WTC11 (cell line): ENCODE data around the gene KCND3. TPM values are rescaled to one million over a fixed set of nuclear protein-coding genes. Genes with fewer than 3 reads are reported as not detected.

Experiments
- ATAC-seq: fragments of 200-7000 bp; cut with Tn5 transposase; 2 replicates; pipeline ENCODE4 v1.10.0; 2021; ENCODE audit warnings: mild to moderate bottlenecking, moderate library complexity
- CTCF ChIA-PET: fragments of 300-600 bp; sonication (Branson Sonifier 250); formaldehyde crosslinking; loops from one replicate; lab custom pipeline; 2021; ENCODE audit warnings: antibody characterized with exemption; lab: Charles Lee
- POLR2A ChIA-PET: fragments of 350-600 bp; sonication (Branson Sonifier 250); formaldehyde crosslinking; loops from one replicate; lab custom pipeline; 2021; ENCODE audit warnings: antibody characterized with exemption; lab: Charles Lee
- DNase-seq: peaks from one replicate; pipeline ENCODE4 v3.0.0; 2021; ENCODE audit warnings: low spot score
- H3K27ac Mint-ChIP-seq: 2 replicates; pipeline ENCODE4 v1.8.0; 2021; ENCODE audit warnings: mixed read lengths
- H3K27me3 Mint-ChIP-seq: 2 replicates; pipeline ENCODE4 v1.8.0; 2021; ENCODE audit warnings: low read depth, mild to moderate bottlenecking, moderate library complexity, mixed read lengths
- H3K36me3 Mint-ChIP-seq: 2 replicates; pipeline ENCODE4 v1.8.0; 2021; ENCODE audit warnings: mixed read lengths
- H3K4me1 Mint-ChIP-seq: 2 replicates; pipeline ENCODE4 v1.8.0; 2022; ENCODE audit warnings: mixed read lengths
- H3K4me3 Mint-ChIP-seq: 2 replicates; pipeline ENCODE4 v1.8.0; 2021; ENCODE audit warnings: mild to moderate bottlenecking, moderate library complexity, mixed read lengths
- H3K9me3 Mint-ChIP-seq: 2 replicates; pipeline ENCODE4 v1.8.0; 2021; ENCODE audit warnings: mixed read lengths
- IRF2 ChIP-seq: sonication (generic); formaldehyde crosslinking; IDR thresholded peaks from 2 replicates; pipeline ENCODE4 v1.8.0; 2022; ENCODE audit warnings: low read depth, missing genetic modification reagents, borderline replicate concordance
- MXD4 ChIP-seq: fragments of 250-450 bp; sonication (Bioruptor Pico); IDR thresholded peaks from 2 replicates; pipeline ENCODE4 v1.8.0; 2021; ENCODE audit warnings: mild to moderate bottlenecking, moderate library complexity, borderline replicate concordance
- NR1H2 ChIP-seq: sonication (generic); formaldehyde crosslinking; IDR thresholded peaks from 2 replicates; pipeline ENCODE4 v1.9.0; 2021; ENCODE audit warnings: mild to moderate bottlenecking, moderate library complexity, missing genetic modification reagents
- SMAD3 ChIP-seq: sonication (generic); formaldehyde crosslinking; IDR thresholded peaks from 2 replicates; pipeline ENCODE4 v1.8.0; 2022; ENCODE audit warnings: missing genetic modification reagents, mild to moderate bottlenecking, borderline replicate concordance
- ZNF138 ChIP-seq: sonication (generic); formaldehyde crosslinking; conservative IDR thresholded peaks from 2 replicates; pipeline ENCODE4 v1.8.1; 2022; ENCODE audit warnings: mild to moderate bottlenecking, moderate library complexity, missing genetic modification reagents
- total RNA-seq: library from RNA; stranded (reverse); gene quantifications from 3 replicates; pipeline ENCODE4 v1.2.3, GENCODE V29; 2021
- TF ChIP-seq, protein P1 (sequence below): fragments of 200-600 bp; IDR thresholded peaks from 2 replicates; pipeline ENCODE4 v1.8.0; 2022; ENCODE audit warnings: antibody characterized with exemption
- TF ChIP-seq, protein P2 (sequence below): sonication (generic); formaldehyde crosslinking; IDR thresholded peaks from 2 replicates; pipeline ENCODE4 v1.8.0; 2022; ENCODE audit warnings: missing genetic modification reagents
- TF ChIP-seq, protein P3 (sequence below): sonication (generic); formaldehyde crosslinking; IDR thresholded peaks from 2 replicates; pipeline ENCODE4 v1.8.0; 2023; ENCODE audit warnings: mild to moderate bottlenecking, missing genetic modification reagents
- TF ChIP-seq, protein P4 (sequence below): fragments of 250-450 bp; sonication (Bioruptor Pico); IDR thresholded peaks from 2 replicates; pipeline ENCODE4 v1.9.0; 2021; ENCODE audit warnings: mild to moderate bottlenecking
- TF ChIP-seq, protein P5 (sequence below): fragments of 250-450 bp; sonication (Bioruptor Pico); IDR thresholded peaks from 2 replicates; pipeline ENCODE4 v2.1.2; 2022; ENCODE audit warnings: mild to moderate bottlenecking, moderate library complexity
- TF ChIP-seq, protein P6 (sequence below): sonication (generic); formaldehyde crosslinking; IDR thresholded peaks from 2 replicates; pipeline ENCODE4 v1.8.1; 2023; ENCODE audit warnings: mild to moderate bottlenecking, missing genetic modification reagents, borderline replicate concordance
- TF ChIP-seq, protein P7 (sequence below): fragments of 250-450 bp; sonication (Bioruptor Pico); conservative IDR thresholded peaks from 2 replicates; pipeline ENCODE4 v1.9.0; 2021; ENCODE audit warnings: mild to moderate bottlenecking
- TF ChIP-seq, protein P8 (sequence below): sonication (generic); formaldehyde crosslinking; IDR thresholded peaks from 2 replicates; pipeline ENCODE4 v1.8.1; 2022; ENCODE audit warnings: low read depth, missing genetic modification reagents, borderline replicate concordance
- TF ChIP-seq, protein P9 (sequence below): sonication (generic); formaldehyde crosslinking; IDR thresholded peaks from 2 replicates; pipeline ENCODE4 v1.8.0; 2022; ENCODE audit warnings: mild to moderate bottlenecking, missing genetic modification reagents

The KCND3 gene
- total RNA-seq, 1 experiment from 2014 or later, result 0.35 TPM

DNA sequence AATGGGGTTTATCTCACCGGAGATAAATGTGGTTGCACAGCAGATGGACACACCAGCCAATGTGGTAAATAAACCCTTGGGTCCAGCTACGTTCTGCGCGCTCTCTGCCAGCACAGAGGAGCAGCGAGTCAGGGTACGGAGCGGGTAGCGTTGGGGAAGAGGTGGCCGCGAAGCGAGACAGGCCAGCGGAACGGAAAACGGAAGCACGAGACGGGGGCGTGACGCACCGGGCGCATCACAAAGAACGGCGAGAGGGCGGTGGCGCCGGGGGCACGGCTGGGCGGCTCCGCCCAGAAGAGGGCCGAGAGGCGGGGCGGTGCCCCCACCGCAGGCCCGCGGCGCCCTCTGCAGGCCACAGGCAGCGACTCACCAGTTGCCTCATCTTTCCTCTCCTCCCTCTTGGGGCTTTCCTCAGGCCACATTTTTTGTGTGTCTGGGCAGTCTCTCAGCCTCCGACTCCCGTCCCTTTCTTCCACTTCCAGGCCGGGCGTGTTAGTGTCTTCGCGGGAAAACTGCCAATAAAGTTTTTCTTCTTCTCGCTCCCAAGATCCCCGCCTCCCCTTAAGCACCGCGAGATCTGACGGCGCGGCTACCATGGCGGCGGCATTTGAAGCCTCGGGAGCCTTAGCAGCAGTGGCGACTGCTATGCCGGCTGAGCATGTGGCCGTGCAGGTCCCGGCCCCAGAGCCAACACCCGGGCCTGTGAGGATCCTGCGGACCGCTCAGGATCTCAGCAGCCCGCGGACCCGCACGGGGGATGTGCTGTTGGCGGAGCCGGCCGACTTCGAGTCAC lies 233.9 kb downstream of the KCND3 start, which contains the start of gene DDX20 (continued):
- TF ChIP-seq, protein P1, sequence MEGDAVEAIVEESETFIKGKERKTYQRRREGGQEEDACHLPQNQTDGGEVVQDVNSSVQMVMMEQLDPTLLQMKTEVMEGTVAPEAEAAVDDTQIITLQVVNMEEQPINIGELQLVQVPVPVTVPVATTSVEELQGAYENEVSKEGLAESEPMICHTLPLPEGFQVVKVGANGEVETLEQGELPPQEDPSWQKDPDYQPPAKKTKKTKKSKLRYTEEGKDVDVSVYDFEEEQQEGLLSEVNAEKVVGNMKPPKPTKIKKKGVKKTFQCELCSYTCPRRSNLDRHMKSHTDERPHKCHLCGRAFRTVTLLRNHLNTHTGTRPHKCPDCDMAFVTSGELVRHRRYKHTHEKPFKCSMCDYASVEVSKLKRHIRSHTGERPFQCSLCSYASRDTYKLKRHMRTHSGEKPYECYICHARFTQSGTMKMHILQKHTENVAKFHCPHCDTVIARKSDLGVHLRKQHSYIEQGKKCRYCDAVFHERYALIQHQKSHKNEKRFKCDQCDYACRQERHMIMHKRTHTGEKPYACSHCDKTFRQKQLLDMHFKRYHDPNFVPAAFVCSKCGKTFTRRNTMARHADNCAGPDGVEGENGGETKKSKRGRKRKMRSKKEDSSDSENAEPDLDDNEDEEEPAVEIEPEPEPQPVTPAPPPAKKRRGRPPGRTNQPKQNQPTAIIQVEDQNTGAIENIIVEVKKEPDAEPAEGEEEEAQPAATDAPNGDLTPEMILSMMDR, result peak; percentile 69; the same call in 1 of the 2 replicates
- TF ChIP-seq, protein P2, sequence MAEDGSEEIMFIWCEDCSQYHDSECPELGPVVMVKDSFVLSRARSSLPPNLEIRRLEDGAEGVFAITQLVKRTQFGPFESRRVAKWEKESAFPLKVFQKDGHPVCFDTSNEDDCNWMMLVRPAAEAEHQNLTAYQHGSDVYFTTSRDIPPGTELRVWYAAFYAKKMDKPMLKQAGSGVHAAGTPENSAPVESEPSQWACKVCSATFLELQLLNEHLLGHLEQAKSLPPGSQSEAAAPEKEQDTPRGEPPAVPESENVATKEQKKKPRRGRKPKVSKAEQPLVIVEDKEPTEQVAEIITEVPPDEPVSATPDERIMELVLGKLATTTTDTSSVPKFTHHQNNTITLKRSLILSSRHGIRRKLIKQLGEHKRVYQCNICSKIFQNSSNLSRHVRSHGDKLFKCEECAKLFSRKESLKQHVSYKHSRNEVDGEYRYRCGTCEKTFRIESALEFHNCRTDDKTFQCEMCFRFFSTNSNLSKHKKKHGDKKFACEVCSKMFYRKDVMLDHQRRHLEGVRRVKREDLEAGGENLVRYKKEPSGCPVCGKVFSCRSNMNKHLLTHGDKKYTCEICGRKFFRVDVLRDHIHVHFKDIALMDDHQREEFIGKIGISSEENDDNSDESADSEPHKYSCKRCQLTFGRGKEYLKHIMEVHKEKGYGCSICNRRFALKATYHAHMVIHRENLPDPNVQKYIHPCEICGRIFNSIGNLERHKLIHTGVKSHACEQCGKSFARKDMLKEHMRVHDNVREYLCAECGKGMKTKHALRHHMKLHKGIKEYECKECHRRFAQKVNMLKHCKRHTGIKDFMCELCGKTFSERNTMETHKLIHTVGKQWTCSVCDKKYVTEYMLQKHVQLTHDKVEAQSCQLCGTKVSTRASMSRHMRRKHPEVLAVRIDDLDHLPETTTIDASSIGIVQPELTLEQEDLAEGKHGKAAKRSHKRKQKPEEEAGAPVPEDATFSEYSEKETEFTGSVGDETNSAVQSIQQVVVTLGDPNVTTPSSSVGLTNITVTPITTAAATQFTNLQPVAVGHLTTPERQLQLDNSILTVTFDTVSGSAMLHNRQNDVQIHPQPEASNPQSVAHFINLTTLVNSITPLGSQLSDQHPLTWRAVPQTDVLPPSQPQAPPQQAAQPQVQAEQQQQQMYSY (CRISPR knock-in tag), result peak; percentile 85
- TF ChIP-seq, protein P3, sequence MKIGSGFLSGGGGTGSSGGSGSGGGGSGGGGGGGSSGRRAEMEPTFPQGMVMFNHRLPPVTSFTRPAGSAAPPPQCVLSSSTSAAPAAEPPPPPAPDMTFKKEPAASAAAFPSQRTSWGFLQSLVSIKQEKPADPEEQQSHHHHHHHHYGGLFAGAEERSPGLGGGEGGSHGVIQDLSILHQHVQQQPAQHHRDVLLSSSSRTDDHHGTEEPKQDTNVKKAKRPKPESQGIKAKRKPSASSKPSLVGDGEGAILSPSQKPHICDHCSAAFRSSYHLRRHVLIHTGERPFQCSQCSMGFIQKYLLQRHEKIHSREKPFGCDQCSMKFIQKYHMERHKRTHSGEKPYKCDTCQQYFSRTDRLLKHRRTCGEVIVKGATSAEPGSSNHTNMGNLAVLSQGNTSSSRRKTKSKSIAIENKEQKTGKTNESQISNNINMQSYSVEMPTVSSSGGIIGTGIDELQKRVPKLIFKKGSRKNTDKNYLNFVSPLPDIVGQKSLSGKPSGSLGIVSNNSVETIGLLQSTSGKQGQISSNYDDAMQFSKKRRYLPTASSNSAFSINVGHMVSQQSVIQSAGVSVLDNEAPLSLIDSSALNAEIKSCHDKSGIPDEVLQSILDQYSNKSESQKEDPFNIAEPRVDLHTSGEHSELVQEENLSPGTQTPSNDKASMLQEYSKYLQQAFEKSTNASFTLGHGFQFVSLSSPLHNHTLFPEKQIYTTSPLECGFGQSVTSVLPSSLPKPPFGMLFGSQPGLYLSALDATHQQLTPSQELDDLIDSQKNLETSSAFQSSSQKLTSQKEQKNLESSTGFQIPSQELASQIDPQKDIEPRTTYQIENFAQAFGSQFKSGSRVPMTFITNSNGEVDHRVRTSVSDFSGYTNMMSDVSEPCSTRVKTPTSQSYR (CRISPR knock-in tag), result 0 out of 2 replicates have a peak, but pooled peaks have one; percentile 25

DNA sequence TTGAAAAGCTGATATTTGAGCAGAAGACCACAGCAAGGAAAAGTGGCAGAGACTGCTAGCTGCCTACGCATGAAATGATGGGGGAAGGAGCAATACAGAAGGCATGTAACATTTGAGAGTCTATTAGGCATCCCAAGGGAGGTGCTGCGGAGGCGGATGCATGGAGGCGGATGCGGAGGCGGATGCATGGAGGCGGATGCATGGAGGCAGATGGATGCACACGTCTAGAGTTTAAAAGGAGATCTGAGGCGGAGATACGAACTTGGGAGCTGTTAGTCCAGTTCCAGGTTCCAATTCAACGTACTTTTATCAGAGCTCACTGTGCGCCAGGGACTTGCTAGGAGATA lies 234.5 kb downstream of the KCND3 start:
- H3K4me3 Mint-ChIP-seq, result peak overlapping the region; percentile 97
- ChIA-PET POLR2A (interaction anchor here (0.6 to 1.9 kb wide), 5 partner anchors 16 to 247 kb away, joined by 4 to 7 read pairs (median 6); partner anchors contain the start of gene INKA2), CTCF (interaction anchor here (0.9 to 2.9 kb wide), 8 partner anchors 11 to 273 kb away, joined by 3 to 16 read pairs (median 4); partner anchors contain the start of gene INKA2)
- no peaks in the 10 kb centered on the region for H3K9me3 Mint-ChIP-seq
- H3K27ac Mint-ChIP-seq, result peak overlapping the region; percentile 99
- DNase-seq (no peak), ATAC-seq (peak; percentile 19)
- peaks cover 7% of the 10 kb centered on the region for H3K27me3 Mint-ChIP-seq
- H3K36me3 Mint-ChIP-seq, result peaks cover 12% of the 10 kb centered on the region
- peaks cover 22% of the 10 kb centered on the region for H3K4me1 Mint-ChIP-seq
- no peak for TF ChIP-seq NR1H2 (CRISPR knock-in tag)
- TF ChIP-seq ZNF138 (CRISPR knock-in tag), result no peak
- TF ChIP-seq, protein P4, sequence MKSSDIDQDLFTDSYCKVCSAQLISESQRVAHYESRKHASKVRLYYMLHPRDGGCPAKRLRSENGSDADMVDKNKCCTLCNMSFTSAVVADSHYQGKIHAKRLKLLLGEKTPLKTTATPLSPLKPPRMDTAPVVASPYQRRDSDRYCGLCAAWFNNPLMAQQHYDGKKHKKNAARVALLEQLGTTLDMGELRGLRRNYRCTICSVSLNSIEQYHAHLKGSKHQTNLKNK, result no peak
- no peak for TF ChIP-seq SMAD3 (CRISPR knock-in tag)
- TF ChIP-seq, protein P5, sequence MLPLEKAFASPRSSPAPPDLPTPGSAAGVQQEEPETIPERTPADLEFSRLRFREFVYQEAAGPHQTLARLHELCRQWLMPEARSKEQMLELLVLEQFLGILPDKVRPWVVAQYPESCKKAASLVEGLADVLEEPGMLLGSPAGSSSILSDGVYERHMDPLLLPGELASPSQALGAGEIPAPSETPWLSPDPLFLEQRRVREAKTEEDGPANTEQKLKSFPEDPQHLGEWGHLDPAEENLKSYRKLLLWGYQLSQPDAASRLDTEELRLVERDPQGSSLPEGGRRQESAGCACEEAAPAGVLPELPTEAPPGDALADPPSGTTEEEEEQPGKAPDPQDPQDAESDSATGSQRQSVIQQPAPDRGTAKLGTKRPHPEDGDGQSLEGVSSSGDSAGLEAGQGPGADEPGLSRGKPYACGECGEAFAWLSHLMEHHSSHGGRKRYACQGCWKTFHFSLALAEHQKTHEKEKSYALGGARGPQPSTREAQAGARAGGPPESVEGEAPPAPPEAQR (CRISPR knock-in tag), result no peak
- TF ChIP-seq, protein P6, sequence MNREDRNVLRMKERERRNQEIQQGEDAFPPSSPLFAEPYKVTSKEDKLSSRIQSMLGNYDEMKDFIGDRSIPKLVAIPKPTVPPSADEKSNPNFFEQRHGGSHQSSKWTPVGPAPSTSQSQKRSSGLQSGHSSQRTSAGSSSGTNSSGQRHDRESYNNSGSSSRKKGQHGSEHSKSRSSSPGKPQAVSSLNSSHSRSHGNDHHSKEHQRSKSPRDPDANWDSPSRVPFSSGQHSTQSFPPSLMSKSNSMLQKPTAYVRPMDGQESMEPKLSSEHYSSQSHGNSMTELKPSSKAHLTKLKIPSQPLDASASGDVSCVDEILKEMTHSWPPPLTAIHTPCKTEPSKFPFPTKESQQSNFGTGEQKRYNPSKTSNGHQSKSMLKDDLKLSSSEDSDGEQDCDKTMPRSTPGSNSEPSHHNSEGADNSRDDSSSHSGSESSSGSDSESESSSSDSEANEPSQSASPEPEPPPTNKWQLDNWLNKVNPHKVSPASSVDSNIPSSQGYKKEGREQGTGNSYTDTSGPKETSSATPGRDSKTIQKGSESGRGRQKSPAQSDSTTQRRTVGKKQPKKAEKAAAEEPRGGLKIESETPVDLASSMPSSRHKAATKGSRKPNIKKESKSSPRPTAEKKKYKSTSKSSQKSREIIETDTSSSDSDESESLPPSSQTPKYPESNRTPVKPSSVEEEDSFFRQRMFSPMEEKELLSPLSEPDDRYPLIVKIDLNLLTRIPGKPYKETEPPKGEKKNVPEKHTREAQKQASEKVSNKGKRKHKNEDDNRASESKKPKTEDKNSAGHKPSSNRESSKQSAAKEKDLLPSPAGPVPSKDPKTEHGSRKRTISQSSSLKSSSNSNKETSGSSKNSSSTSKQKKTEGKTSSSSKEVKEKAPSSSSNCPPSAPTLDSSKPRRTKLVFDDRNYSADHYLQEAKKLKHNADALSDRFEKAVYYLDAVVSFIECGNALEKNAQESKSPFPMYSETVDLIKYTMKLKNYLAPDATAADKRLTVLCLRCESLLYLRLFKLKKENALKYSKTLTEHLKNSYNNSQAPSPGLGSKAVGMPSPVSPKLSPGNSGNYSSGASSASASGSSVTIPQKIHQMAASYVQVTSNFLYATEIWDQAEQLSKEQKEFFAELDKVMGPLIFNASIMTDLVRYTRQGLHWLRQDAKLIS, result no peak
- TF ChIP-seq, protein P7, sequence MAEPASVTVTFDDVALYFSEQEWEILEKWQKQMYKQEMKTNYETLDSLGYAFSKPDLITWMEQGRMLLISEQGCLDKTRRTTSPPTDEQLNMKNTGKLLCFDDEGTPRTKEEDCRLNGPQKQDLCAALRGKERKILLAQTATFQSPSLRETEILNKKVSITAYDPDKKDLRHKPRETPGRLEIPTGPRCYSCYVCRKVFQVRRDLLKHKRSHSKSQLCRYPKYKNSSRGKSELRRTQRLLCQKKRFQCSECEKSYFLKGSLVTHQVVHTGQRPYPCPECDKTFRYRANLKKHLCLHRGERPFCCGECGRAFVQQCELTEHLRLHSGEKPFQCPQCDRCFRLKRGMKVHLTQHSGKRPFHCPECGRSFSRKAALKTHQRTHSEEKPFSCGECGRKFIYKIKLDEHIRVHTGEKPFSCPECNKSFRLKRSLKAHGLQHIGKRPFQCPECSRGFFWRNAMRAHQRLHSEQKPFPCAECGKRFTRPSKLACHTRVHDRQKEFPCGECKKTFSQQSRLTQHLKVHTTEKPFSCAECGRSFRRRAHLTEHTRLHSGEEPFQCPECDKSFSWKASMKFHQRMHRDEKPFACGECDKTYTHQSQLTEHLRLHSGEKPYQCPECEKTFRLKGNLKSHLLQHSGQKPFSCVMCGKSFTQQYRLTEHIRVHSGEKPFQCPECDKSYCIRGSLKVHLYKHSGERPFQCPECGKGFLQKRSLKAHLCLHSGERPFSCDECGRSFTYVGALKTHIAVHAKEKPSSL (CRISPR knock-in tag), result no peak
- TF ChIP-seq, protein P8, sequence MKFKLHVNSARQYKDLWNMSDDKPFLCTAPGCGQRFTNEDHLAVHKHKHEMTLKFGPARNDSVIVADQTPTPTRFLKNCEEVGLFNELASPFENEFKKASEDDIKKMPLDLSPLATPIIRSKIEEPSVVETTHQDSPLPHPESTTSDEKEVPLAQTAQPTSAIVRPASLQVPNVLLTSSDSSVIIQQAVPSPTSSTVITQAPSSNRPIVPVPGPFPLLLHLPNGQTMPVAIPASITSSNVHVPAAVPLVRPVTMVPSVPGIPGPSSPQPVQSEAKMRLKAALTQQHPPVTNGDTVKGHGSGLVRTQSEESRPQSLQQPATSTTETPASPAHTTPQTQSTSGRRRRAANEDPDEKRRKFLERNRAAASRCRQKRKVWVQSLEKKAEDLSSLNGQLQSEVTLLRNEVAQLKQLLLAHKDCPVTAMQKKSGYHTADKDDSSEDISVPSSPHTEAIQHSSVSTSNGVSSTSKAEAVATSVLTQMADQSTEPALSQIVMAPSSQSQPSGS, result no peak
- TF ChIP-seq, protein P9, sequence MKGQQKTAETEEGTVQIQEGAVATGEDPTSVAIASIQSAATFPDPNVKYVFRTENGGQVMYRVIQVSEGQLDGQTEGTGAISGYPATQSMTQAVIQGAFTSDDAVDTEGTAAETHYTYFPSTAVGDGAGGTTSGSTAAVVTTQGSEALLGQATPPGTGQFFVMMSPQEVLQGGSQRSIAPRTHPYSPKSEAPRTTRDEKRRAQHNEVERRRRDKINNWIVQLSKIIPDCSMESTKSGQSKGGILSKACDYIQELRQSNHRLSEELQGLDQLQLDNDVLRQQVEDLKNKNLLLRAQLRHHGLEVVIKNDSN, result no peak
- no peak for TF ChIP-seq MXD4
- no peak for TF ChIP-seq IRF2
